Measurements from ENCODE around the gene NAB2. TPM values are rescaled to one million over a fixed set of nuclear protein-coding genes. Genes with fewer than 3 reads are reported as not detected.

NAB2 gene
- total RNA-seq (2022; extraction: Qiagen RNA extraction): 13.4 to 17.3 TPM (median 15.7 TPM) in 5 replicates

GRCh38 chr12:57088354-57089270, at the start of gene NAB2:
TSS of gene NAB2 (plus strand) at chr12:57089114. CDS start at chr12:57089272, 158 bp downstream.

GRCh38 chr12:57049890-57050289, 39.0 kb upstream of the NAB2 start, which contains the start of gene MYO1A:
TSS of gene MYO1A (minus strand) at chr12:57050129. CDS start at chr12:57048323, 1,806 bp downstream.

GRCh38 chr12:57078519-57079404, 10.2 kb upstream of the NAB2 start, which contains the start of gene NEMP1:
TSS of gene NEMP1 (minus strand) at chr12:57078791. CDS start at chr12:57078745, 46 bp downstream.

GRCh38 chr12:57111031-57111734, 22.3 kb downstream of the NAB2 start, which contains the start of gene STAT6:
TSS of gene STAT6 (minus strand) at chr12:57111362. CDS start at chr12:57108278, 3,084 bp downstream.

GRCh38 chr12:57127726-57128518, 39.0 kb downstream of the NAB2 start, which contains the start of gene LRP1:
TSS of gene LRP1 (plus strand) at chr12:57128483. CDS start at chr12:57128965, 482 bp downstream.

Other genes starting within 250 kb of the NAB2 start
- 0.03 to 0.08 TPM (median 0.05 TPM) in 4 of 5 replicates, not detected in the other for gene SDR9C7, start 154.7 kb upstream of the NAB2 start, total RNA-seq (2022; extraction: Qiagen RNA extraction)
- gene RDH16, start 131.5 kb upstream of the NAB2 start, total RNA-seq (2022; extraction: Qiagen RNA extraction): 0.10 to 0.39 TPM (median 0.23 TPM) in 5 replicates
- 4.3 to 5.6 TPM (median 5.2 TPM) in 5 replicates for gene ZBTB39, start 82.6 kb upstream of the NAB2 start, total RNA-seq (2022; extraction: Qiagen RNA extraction)
- 0.16 to 0.26 TPM (median 0.21 TPM) in 3 of 5 replicates, not detected in the others for gene TAC3, start 72.6 kb upstream of the NAB2 start, total RNA-seq (2022; extraction: Qiagen RNA extraction)
- 0.10 to 0.34 TPM (median 0.29 TPM) in 5 replicates for gene MYO1A, start 39.0 kb upstream of the NAB2 start, total RNA-seq (2022; extraction: Qiagen RNA extraction)
- 14.0 to 16.5 TPM (median 14.8 TPM) in 5 replicates for gene NEMP1, start 10.3 kb upstream of the NAB2 start, total RNA-seq (2022; extraction: Qiagen RNA extraction)
- gene STAT6, start 22.2 kb downstream of the NAB2 start, total RNA-seq (2022; extraction: Qiagen RNA extraction): 43.4 to 49.5 TPM (median 44.1 TPM) in 5 replicates
- 13.3 to 15.9 TPM (median 14.0 TPM) in 5 replicates for gene LRP1, start 39.4 kb downstream of the NAB2 start, total RNA-seq (2022; extraction: Qiagen RNA extraction)
- gene LRP1-AS, start 58.5 kb downstream of the NAB2 start, total RNA-seq (2022; extraction: Qiagen RNA extraction): not detected in 5 replicates
- gene NXPH4, start 127.7 kb downstream of the NAB2 start, total RNA-seq (2022; extraction: Qiagen RNA extraction): 3.8 to 5.8 TPM (median 5.6 TPM) in 5 replicates
- gene SHMT2, start 140.6 kb downstream of the NAB2 start, total RNA-seq (2022; extraction: Qiagen RNA extraction): 118 to 144 TPM (median 127 TPM) in 5 replicates
- 0.22 to 0.56 TPM (median 0.42 TPM) in 5 replicates for gene STAC3, start 162.1 kb downstream of the NAB2 start, total RNA-seq (2022; extraction: Qiagen RNA extraction)

Measured in A549 treated with AZD2906 at 1 μM for 4 hours (cell line).